ENCODE measurements around the gene OR2H2.

The OR2H2 gene

GRCh38 chr6:29627755-29628418 is 43.0 kb downstream of the OR2H2 start:
- DNase-seq (ENCODE audit: insufficient read length, low spot score) (no peak), FAIRE-seq (peak; percentile 33)

GRCh38 chr6:29628419-29629281 is 43.7 kb downstream of the OR2H2 start:
- FAIRE-seq (peak; percentile 33), DNase-seq (ENCODE audit: insufficient read length, low spot score) (peak; percentile 62)

- DNase-seq (ENCODE audit: insufficient read length, low spot score) (no peak), FAIRE-seq (no peak)
Observed at GRCh38 chr6:29629571-29629970, 44.6 kb downstream of the OR2H2 start.

DNA sequence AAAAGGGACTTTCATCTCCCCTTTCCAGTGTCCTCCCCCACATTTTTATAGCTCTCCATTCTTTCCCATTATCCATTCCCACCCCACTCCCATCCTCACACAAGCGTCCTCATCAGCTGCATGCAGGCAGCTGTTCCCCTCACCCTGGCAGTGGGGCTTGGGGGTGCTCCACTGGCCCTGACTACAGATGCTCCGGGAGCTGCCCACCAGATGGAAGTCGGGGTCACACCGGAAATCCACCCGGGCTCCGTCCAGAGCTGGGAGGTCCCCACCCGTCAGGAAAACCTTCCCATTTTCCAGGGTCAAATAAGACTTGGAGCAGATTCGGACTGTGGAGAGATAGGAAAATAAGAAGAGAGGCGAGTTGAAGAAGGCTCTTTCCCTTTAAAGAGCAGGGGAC is 45.4 kb downstream of the OR2H2 start:
- FAIRE-seq (no peak), DNase-seq (ENCODE audit: insufficient read length, low spot score) (no peak)

DNA sequence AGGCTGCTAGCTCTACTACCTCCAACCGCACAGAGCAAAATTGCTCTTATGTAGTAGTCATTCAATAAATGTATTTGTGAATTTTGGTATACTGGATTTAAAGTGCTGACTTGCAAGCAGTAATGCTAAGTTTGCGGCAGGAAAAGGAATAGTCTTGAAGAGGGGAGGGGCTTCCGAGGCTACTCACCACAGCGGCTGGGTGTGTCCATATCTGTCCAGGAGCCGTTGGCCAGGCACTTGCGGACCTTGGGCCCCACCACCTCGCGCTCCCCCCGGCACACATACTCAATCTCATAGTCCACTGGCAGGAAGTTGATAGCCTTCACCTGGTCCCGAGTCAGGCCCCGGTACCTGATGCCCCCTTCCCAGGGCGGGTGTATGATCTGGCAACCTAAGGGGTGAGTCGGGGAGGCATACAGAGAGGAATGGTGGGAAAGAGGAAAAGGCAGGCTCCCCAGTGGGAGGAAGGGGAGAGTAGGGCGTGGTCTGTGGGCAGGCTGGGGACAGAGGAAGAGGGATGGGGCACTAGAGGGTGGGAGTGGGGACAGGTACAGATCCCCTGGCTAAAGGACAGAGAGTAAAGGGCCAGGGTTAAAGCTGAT is 46.4 kb downstream of the OR2H2 start:
- FAIRE-seq (no peak), DNase-seq (ENCODE audit: insufficient read length, low spot score) (no peak)

DNA sequence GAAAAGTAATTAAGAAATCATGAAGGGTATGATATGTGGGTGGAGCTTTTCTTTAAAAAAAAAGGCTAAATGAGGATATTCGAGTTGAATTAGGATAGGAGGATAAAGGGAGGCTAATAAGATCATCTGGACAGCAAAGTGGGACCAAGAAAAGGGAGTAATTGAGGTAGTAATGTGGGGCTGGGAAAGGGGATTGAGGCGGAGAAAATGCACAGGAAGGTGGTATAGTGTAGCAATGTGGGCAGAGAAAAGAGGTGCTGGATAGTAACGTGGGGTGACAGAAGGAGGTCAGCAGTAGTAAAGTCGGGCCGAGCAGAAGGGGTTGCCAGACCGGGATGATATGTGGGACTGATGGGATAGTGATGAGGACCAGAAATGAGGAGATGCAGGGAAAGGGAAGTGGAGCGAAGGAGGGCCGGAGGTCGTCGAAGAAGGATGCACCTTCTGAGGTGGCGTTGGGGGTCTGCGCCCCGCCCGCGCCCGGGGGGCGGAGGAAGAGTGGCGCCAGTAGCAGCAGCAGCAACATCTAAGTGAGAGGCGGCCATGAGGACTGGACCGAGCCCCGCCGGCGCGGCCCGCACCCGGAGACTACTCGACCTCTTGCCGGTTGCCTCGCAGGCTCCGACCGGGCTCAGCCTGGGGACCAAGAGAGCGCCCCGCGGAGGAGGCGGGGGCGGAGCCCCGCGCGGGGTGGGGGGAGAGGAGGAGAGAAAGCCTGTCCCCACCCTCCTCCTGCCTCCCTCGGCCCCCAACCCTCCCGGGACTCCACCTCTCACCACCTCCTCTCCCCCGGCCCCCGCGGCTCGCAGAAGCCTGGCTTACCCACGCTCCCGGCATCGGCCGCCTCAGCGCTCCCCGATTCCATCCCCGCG is 47.2 kb downstream of the OR2H2 start:
- FAIRE-seq: no peak

DNA sequence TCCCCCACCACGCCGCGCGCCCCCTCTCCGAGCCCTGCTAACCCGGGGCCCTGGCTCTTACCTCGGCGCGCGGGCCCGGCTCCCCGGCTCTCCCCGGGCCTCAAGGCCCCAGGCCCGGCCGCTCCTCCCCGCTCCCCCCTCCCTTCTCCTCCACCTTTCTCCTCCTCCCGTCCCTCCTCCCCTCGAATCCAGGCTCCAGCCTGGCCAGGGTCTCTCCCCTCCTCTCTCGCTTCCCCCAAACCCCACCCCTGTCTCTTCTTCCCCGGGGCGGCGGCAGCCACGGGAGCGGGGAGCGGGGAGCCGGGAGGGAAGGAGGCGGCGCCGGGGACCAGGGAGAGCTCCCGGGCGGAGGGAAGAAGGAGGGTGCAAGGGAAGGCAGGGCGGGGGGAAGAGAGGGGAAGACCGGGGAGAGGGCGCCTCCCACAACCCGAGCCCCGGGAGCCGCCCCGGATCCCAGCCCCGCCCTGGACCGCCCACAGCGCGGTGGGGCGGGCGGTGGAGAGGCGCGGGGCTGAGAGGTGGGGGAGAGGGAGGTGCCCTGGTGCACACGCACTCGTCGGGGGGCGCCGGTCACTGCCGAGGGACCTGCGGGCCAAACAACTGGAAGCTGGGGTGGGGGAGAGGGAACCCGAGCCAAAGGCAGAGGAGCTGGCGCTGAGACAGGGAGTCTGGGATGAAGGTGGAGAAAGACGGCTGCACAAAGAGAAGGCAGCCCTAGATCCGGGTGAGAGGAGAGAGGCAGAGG is 48.0 kb downstream of the OR2H2 start, which contains the start of gene GABBR1:
TSS of gene GABBR1 (minus strand) at position 395 of the 745 bp plus-strand sequence. CDS start 798 bp downstream, outside the sequence.
- DNase-seq (ENCODE audit: insufficient read length, low spot score) (peak; percentile 66), FAIRE-seq (peak; percentile 42)

More for the DNA sequence above, 47.2 kb downstream of the OR2H2 start:
- no peak for DNase-seq (ENCODE audit: insufficient read length, low spot score)

DNA sequence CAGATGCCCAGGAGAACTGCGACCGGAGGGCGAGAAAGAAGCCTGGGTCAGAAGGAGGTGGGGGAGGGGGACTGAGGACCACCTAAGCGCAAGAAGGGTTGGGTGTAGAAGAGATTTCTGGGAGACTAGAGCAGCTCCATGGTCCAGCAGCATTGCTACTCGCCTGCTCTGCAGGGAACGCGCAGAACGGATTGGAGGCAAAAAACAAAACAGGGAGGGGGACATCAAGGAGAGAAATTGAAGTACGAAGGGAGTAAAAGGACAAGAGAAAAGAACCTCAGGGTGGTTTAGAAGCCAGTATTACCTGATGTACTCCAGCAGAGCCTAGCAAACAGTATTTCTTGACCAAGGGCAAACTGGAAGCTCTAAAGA is 48.6 kb downstream of the OR2H2 start:
- DNase-seq (ENCODE audit: insufficient read length, low spot score): no peak

DNA sequence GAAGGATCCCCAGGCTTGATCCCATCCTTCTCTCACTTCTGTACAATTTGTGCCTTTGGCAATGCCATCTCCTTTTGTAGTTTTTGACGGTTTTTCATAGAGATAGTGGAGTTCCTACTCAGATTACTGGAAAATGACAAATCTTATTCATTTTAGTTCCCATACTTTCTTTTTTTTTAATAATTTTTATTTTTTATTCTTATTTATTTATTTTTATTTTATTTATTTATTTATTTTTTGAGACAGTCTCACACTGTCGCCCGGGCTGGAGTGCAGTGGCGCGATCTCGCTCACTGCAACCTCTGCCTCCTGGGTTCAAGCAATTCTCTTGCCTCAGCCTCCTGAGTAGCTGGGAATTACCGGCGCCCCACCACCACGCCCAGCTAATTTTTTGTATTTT is 52.3 kb downstream of the OR2H2 start:
- DNase-seq (ENCODE audit: insufficient read length, low spot score) (no peak), FAIRE-seq (no peak)

More for the DNA sequence above, 48.6 kb downstream of the OR2H2 start:
- FAIRE-seq: peak; percentile 21
